ENCODE data around the gene CARHSP1. TPM values are rescaled to one million over a fixed set of nuclear protein-coding genes. Genes with fewer than 3 reads are reported as not detected.

Gene CARHSP1
- polyA plus RNA-seq, 3 donors = 32.0 to 60.3 (median 52.0) TPM

DNA sequence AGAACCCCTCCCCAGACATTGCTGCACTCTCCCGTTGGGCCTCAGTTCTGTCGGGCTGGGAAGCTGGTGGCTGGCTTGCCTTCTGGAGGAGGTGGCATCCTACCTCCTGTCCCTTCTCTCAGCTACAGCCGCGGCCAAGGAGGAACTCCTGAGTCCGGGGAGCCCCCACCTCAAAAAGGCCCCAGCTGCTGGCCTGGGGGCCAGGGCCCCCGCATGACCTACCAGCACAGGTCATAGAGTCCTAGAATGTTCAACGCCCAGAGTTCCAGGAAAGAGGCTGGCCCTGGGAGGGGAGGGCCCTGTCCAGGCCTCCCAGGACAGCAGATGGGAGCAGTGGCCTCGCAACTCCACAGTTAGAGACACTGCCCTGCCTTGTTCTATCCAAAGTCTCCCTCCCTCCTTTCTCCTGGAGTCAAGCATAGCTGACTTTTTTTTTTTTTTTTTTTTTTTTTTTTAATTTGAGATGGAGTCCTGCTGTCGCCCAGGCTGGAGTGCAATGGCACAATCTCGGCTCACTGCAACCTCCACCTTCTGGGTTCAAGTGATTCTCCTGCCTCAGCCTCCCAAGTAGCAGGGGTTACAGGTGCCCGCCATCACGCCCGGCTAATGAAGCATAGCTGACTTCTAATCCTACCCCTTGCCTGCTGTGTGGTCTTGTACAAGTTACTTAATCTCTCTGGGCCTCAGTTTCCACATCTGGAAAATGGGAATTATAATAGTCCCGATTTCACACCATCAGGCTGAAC, 7.1 kb downstream of the CARHSP1 start:
- 90% methylated on average over 8 of the region's 14 CpGs for WGBS (ENCODE audit: insufficient coverage)
- H3K27ac Mint-ChIP-seq = peak overlapping the region in 2 of 7 donors; percentile 24 to 42
- peaks cover 21 to 43% of the 10 kb centered on the region in 2 donors for H3K36me3 Mint-ChIP-seq
- Histone ChIP-seq H3K4me3 (replicated peaks in 1 of 3; ENCODE audit: low read depth in 2 of 3, low read length in 3 of 3) (no peak overlapping the region), H3K9me3 (replicated peaks in 1 of 2; ENCODE audit: control insufficient read depth in 1 of 2, insufficient read depth in 1 of 2, low read length in 2 of 2) (no peaks in the 10 kb centered on the region), H3K4me1 (ENCODE audit: control insufficient read depth in 1 of 2, insufficient read depth in 2 of 2, low read length in 2 of 2) (peaks cover 2 to 9% of the 10 kb centered on the region in 2 donors), H3K79me2 (ENCODE audit: insufficient read depth, low read length) (peaks cover 76% of the 10 kb centered on the region), H4K20me1 (ENCODE audit: insufficient read depth, low read length) (peaks cover 88% of the 10 kb centered on the region), H2AFZ (ENCODE audit: insufficient read depth, low read depth, low read length, poor library complexity, severe bottlenecking) (no peak overlapping the region), H3K27me3 (ENCODE audit: control insufficient read depth in 2 of 2, insufficient read depth in 2 of 2, low read length in 2 of 2) (no peaks in the 10 kb centered on the region), H3K9ac (ENCODE audit: insufficient read depth, low read length, poor library complexity, severe bottlenecking) (no peak overlapping the region), H3K4me2 (replicated peaks; ENCODE audit: extremely low read depth, low read length, poor library complexity, severe bottlenecking) (no peak overlapping the region), H3K27ac (ENCODE audit: low read depth in 1 of 2, low read length in 2 of 2) (no peak overlapping the region), H3K36me3 (replicated peaks in 1 of 2; ENCODE audit: control insufficient read depth in 1 of 2, insufficient read depth in 2 of 2, low read length in 2 of 2) (peaks cover 17 to 23% of the 10 kb centered on the region in 2 donors)
- H3K9me3 Mint-ChIP-seq = peaks cover 0 to 1% (median 0%) of the 10 kb centered on the region in 7 donors
- TF ChIP-seq CTCF (IDR thresholded peaks at IDR 0.05) = no peak
- peaks cover 21% of the 10 kb centered on the region for H3K4me1 Mint-ChIP-seq
- H3K27me3 Mint-ChIP-seq (ENCODE audit: low read depth in 3 of 3) = peaks cover 0 to 2% (median 2%) of the 10 kb centered on the region in 3 donors
- no peak overlapping the region for H3K4me3 Mint-ChIP-seq
- intact Hi-C loops (cut with micrococcal nuclease) = loop anchor here in 1 of 2 donors (10.0 kb wide), 1 partner anchor 187 kb away; the partner anchor contains the start of gene ABAT
- no peak for DNase-seq

DNA sequence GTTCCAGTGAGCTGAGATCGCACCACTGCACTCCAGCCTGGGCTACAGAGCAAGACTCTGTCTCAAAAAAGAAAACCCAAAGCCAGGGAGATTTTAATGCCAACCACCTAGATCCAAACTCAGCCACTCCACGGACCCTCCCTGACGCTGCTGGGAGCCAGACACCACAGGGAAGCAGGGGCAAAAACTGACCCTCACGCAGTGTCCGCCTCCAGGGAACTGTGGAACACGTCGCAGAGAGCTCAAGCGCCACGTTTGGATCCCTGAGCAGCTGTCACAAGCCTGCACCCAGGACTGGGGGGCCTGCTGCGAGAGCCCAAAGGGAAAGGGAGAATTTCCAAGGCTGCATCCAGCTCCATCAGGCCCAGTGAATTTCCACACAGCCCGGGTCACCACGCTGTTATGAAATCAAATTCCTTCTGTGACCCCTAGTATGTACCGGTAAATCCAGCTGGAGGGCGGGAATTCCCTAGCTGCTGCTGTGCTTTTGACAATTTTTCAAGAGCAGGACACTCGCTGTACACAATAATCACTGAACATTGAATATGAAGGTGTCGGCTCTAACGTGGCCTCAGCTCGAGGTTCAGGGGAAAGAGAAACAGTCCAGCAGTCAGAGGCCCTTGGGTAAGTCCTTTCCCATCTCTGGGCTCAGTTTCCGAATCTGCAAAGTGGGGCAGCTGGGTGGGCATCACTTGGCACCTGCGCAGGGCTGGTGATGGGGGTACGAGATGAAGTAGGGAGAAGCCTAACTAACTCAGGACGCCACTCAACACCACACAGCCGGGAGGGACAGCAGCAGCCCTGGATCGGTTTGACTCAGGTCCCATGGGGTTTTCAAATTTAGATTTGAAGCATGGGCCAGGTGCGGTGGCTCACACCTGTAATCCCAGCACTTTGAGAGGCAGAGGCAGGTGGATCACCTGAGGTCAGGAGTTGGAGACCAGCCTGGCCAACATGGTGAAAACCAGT, 8.6 kb downstream of the CARHSP1 start:
- Histone ChIP-seq H3K79me2 (ENCODE audit: insufficient read depth, low read length) (peaks cover 61% of the 10 kb centered on the region), H3K9ac (ENCODE audit: insufficient read depth, low read length, poor library complexity, severe bottlenecking) (no peak overlapping the region), H3K27me3 (ENCODE audit: control insufficient read depth in 2 of 2, insufficient read depth in 2 of 2, low read length in 2 of 2) (no peaks in the 10 kb centered on the region), H3K27ac (ENCODE audit: low read depth in 1 of 2, low read length in 2 of 2) (no peak overlapping the region), H4K20me1 (ENCODE audit: insufficient read depth, low read length) (peaks cover 81% of the 10 kb centered on the region), H3K4me1 (ENCODE audit: control insufficient read depth in 1 of 2, insufficient read depth in 2 of 2, low read length in 2 of 2) (peaks cover 0 to under 1% of the 10 kb centered on the region in 2 donors), H2AFZ (ENCODE audit: insufficient read depth, low read depth, low read length, poor library complexity, severe bottlenecking) (no peak overlapping the region), H3K9me3 (replicated peaks in 1 of 2; ENCODE audit: control insufficient read depth in 1 of 2, insufficient read depth in 1 of 2, low read length in 2 of 2) (no peaks in the 10 kb centered on the region), H3K36me3 (replicated peaks in 1 of 2; ENCODE audit: control insufficient read depth in 1 of 2, insufficient read depth in 2 of 2, low read length in 2 of 2) (peaks cover 29 to 38% of the 10 kb centered on the region in 2 donors), H3K4me2 (replicated peaks; ENCODE audit: extremely low read depth, low read length, poor library complexity, severe bottlenecking) (no peak overlapping the region), H3K4me3 (replicated peaks in 1 of 3; ENCODE audit: low read depth in 2 of 3, low read length in 3 of 3) (no peak overlapping the region)
- H3K4me3 Mint-ChIP-seq = no peak overlapping the region
- 88% methylated on average over 21 of the region's 25 CpGs for WGBS (ENCODE audit: insufficient coverage)
- peaks cover 31 to 58% of the 10 kb centered on the region in 2 donors for H3K36me3 Mint-ChIP-seq
- peaks cover 12% of the 10 kb centered on the region for H3K4me1 Mint-ChIP-seq
- peaks cover 0 to 2% (median 0%) of the 10 kb centered on the region in 3 donors for H3K27me3 Mint-ChIP-seq (ENCODE audit: low read depth in 3 of 3)
- no peak overlapping the region for H3K27ac Mint-ChIP-seq
- no peak for DNase-seq
- intact Hi-C loops (cut with micrococcal nuclease) = loop anchor here in 1 of 2 donors (10.0 kb wide), 1 partner anchor 185 kb away; the partner anchor contains the start of gene ABAT
- peaks cover 0 to 4% (median 0%) of the 10 kb centered on the region in 7 donors for H3K9me3 Mint-ChIP-seq
- TF ChIP-seq CTCF (IDR thresholded peaks at IDR 0.05) = no peak
